Measurements from ENCODE around the gene MACROD2.

The MACROD2 gene

GRCh38 chr20:14782731-14783130, 787.4 kb downstream of the MACROD2 start:
- no peak for DNase-seq

DNA sequence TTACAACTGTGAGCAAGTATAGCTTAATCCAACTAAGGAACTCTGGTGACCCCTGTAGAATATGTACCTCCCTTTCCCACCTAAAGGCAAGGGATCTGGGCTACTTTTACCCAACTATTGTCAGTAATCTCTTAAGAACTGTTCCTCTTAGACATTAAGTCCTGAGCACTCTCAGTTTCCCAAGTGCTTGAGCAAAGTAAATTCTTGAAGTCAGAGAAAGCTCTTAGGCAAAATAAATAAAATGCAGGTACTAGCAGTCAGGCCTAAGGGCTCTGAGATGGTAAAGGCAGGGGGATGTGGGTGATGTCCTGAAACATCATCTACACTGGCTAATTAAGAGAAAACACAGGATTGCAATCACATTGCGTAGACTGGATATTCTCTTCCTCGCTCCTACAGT, 788.5 kb downstream of the MACROD2 start:
- DNase-seq: no peak

DNA sequence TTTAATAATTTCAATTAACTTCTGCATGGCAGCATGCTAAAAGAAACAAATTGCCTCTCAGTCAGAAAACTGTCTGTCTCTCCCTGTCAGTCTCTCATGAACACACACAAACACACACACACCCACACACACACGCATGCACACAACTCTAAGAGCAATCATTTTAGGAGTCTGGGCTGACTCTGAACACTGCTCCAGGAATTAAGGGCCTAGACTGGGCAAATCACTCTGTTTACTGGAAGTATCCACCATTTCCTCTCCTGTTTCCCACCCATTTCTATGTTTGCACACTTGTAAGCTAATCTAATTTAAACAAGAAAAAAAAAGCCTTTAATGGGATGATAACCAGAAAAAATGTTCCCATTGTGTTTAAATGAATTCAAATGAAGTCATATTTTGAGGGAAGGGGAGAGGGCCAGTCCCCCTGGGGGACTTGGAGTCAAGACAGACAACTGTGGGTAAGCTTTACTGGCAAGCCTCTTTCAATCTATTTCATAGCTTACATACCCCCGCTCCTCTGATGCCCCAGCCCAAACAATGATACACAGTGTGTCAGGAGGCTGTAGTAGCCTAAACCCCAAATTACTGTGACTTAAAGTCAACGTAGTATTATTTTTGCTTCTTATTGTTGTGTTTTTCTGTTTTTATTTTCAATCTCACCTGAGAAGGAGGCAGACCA, 789.9 kb downstream of the MACROD2 start:
- DNase-seq: no peak

DNA sequence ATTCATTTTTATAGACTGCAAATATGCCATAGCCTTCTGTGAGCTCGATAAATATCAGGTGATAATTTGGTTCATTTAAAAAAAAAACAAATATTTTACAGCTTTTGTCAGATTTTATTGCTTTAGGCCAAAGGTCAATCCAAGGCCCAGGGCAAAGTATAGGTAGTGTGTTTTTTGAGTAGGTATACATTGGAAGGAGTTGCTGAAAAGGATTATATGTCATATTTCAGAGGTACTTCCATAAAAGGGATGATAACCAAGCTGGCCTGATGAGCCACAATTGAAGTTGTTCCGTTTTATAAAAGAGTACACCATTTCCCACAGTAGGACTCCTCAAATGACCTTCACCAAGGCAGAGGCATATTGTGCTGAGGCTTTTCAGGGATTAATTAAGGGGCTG, 794.9 kb downstream of the MACROD2 start:
- DNase-seq: no peak

DNA sequence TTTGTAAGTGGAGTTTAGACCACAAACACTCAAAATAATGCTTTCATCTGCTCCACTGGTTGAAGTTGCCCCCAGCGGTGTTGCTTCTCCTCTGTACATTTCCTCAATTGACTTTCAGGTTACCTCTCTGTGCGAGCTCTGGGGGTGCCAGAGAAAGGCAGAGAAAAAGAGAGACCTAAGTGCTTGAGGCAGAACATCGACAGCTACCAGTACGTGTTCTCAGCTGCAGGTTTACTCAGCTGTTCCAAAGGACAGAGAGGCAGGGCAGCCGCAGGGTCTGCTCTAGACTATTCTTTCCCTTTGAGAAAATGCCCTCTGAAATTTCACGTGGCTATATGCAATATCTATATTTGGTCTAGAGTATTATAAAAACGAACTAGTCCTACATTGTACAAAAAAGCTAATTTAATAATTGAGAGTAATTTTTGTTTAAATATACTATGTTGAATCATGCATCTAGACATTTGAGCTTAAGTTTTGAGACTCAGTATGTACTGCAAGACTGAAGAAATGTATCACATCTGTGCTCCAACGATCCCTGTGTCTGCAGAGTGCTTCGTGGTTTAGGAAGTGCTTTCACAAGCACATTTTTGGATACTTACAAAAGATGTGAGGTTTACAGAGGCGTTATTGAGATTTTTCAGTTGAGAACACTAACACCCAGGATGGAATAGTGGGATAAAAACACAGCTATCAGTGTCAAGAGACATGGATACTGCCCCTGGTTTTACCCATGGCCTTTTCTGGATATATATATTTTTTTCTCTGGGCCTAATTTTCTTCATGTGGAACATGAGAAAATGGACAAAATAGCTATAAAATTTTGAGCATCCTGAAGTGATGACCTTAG, 795.7 kb downstream of the MACROD2 start:
- DNase-seq: no peak

DNA sequence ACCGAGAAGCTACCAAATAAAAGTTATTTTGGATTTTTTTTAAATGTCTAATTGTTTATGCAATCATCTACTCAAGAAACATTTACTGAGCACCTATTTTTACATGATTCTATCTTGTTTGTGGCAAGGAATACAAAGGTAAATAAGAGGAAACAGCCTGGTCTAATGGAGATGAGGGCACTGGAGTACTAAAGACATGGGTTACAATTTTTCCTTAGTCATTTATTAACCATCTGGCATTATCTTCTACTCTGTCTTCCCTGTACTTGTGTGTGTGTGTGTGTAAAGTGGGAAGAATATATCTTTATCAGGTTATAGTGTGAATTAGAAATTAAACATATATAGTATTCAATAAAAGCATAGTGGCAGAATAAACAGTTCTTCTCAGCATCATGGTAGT, 797.6 kb downstream of the MACROD2 start:
- DNase-seq: no peak

GRCh38 chr20:14799545-14800216, 804.4 kb downstream of the MACROD2 start:
- no peak for DNase-seq

DNA sequence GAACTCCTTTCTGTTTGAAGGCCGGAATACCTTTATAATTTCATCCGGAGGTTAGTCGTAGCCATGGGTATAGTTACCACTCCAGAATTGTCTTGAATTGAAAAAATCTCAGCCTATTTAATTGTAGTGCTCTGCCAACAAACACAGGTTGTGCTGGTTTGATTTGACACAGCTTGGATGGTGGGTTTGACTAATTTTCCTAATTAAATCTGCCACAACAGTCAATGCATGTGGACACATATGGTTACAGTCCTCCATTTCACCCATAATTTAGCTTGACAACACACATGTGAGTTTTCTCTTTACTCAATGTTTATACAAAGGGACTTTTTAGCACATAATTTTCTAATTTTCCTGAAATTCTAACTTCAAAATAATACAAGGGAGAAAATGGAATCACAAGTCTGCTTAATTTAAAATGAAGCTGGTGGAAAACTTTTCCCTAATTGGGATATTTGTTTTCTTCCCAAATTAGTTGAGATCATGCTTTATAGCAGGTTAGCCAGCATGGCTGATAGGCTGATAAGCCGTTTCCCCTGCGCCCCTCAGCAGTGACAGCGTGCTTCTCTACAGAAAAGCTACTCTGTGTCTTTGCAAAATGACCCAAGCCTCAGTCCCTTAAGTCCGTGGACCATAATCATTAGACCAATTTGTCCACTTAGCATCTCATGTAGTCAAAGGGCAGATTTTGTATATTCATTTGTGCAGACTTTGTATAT, 805.5 kb downstream of the MACROD2 start:
- DNase-seq: no peak

GRCh38 chr20:14801591-14802325, 806.4 kb downstream of the MACROD2 start:
- DNase-seq: no peak

- no peak for DNase-seq
Observed at GRCh38 chr20:14807224-14807623, 811.9 kb downstream of the MACROD2 start.

DNA sequence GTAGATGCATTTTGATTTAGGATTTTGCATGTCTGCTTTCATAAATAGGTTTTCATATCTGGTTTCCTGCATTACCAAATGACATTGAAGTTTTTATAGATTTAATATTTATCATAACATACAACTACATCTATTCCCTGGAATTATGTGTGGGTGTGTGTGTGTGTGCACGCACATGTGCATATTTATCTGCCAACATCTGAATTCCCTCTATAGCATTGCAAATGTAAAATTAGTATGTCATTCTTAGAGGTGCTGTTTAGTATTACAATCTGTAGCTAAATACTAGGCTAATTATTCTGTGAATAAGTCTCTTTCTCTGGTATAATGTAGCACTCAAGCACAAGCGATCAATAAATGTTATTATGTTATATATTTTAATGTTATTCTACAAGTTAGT, 820.0 kb downstream of the MACROD2 start:
- DNase-seq: no peak

- no peak for DNase-seq
Observed at GRCh38 chr20:14816471-14816870, 821.2 kb downstream of the MACROD2 start.

GRCh38 chr20:14817101-14817500, 821.8 kb downstream of the MACROD2 start:
- no peak for DNase-seq

DNA sequence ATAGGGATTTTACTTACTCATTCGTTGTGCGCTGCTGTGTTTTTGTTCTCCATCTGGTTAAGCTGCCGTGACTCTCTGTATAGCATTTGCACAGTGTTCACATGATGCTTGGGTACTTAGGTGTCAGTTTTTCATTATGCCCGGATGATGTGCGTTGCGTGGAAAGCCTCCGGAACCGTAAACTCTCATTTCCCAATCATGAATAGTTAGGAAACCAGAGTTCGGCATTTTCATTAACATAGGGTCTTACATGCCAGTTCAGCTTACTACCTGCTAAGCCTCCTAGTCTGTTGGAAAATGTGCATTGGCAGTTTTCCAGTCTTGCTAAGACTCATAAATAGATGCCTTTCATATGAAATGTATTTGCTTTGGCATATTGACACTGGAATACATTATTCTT, 825.5 kb downstream of the MACROD2 start:
- DNase-seq: no peak

- no peak for DNase-seq
Observed at GRCh38 chr20:14821251-14821650, 825.9 kb downstream of the MACROD2 start.

DNA sequence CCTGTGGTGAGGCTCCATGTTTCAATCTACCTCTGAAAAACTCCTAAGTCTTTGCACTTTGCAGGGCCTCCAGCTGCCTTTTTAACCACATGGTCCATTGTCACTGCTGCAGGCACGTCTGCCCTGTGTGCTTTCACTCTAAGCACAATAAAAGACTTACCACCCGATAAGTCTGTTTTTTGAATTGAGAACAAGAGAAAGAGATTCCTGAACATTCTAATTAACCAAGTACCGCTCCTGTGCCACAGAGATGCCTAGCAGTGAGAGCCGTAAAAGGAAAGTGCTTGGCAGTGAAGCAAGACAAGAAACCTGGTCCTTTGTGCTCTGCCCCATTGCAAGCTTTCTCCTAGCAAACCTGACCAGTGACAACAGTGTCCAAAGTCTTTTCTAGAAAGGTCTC, 829.7 kb downstream of the MACROD2 start:
- no peak for DNase-seq

DNA sequence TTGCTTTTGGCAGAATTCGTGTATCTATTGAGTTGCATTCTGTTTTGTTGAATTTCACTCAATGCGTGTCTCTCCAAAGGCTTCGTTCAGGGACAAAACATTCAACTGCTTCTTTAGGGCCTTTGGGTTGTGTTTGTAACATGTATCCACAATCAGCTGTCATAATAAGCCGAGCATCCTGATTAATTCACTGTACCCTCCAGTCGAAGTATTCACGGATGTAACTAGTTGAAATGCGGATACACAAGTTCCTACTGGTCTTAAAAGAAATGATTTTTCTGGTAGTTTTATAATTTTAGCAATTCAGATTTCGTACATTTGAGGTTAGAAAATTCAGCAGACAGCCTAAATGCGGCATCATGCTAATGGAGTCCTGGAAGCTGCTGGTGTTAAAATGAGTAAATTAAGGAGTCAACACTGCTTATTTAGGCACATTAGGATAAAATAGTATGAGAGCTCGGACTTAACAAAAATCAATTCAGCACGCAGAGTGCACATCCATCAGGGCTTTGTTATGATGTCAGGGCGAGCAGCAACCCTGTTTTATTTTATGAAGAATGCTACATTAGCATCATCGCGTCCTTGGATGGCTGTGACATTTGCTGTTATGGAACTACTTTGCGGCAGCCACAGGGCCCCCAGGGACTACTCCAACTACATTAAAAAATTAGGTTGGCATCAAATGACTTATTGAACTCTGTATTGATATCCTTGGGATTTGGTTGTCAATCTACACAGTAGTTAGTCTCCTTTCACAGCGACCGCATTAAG, 831.4 kb downstream of the MACROD2 start:
- no peak for DNase-seq

GRCh38 chr20:14828459-14828858, 833.1 kb downstream of the MACROD2 start:
- DNase-seq: no peak

DNA sequence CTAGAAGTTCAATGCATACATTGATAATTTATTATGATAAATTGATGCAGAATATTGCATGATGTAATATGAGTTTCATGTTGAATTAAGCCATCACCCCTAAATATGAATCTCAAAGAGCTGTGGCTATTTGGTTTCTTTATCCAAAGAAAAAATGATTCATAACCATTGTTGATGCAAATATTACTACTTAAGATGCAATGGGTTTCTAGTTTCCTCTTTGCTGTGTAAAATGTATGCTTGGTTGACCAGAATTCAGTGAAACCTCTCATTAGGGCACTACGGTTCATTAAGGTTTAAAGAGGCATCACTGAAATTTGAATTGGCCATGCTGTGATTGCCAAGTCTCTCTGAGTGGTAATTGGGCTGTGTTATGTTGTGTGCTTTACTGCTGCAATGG, 834.6 kb downstream of the MACROD2 start:
- peak; percentile 5 for DNase-seq

DNA sequence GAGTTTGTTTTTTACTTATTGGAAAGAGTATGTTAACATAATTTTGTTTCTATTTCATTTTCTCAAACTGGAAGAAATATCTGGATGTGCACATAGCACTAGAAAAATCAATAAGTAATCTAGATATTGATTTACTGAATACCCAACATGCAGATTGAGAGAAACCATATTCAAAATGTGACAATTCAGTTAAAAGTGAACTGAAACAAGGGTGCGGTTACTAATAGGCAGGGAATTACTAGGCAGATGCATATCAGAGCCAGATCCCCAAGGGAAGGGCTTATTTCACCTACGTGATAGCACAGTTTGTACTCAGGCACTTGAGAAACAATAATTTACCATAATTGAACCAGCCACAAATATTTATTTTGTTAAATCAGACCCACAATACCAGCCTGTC, 835.1 kb downstream of the MACROD2 start:
- no peak for DNase-seq

GRCh38 chr20:14830899-14831298, 835.6 kb downstream of the MACROD2 start:
- DNase-seq: no peak

DNA sequence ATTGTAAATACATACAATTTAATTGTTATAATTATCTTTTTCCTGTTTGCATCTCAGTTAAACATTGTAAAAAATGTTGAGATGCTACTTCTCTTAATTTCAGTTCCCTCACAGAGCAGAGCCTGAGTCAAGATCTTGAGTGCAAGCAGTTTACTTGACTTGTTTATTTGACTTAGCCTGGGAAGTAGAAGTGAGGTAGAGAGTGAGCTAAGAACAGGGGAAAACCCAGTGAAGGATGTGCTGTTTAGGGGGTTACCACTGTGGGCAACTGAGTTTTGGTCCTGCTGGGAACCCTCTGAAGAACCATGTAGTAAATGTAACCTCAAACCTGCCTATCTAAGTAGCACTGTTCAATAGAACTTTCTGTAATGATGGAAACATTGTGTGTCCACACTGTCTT, 837.3 kb downstream of the MACROD2 start:
- no peak for DNase-seq

All from NCI-H510A (cell line).